GM10847 (cell line): ENCODE data around the gene ARID5B.

Experiments
- POLR2A ChIP-seq: IDR thresholded peaks from 2 replicates; pipeline ENCODE4 v1.6.1; 2011; ENCODE audit not compliant: insufficient read length; ENCODE audit errors: extremely low read depth

ARID5B gene

GRCh38 chr10:62121187-62121530 lies 219.7 kb downstream of the ARID5B start:
- no peak for TF ChIP-seq POLR2A

GRCh38 chr10:62127975-62128374 lies 226.5 kb downstream of the ARID5B start:
- TF ChIP-seq POLR2A: no peak

GRCh38 chr10:62130948-62131347 lies 229.4 kb downstream of the ARID5B start:
- no peak for TF ChIP-seq POLR2A

GRCh38 chr10:62131724-62132123 lies 230.2 kb downstream of the ARID5B start:
- no peak for TF ChIP-seq POLR2A

DNA sequence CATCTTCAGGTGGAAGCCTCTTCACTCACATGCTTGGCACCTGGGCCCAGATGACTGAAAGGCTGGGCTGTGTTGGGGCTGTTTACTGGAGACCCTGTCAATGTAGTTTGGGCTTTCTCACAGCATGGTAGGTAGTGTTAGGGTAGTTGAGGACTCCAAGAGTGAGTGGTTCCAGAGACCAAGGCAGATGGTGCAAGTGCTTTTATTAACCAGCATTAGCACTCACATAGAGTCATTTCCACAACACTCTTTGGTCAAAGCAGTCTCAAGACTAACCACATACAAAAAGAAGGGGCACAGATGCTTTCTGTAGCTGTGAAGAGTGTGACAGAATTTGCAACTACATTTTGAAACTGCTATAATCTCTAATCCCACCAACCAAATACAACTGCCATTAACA lies 232.1 kb downstream of the ARID5B start:
- TF ChIP-seq POLR2A: no peak

DNA sequence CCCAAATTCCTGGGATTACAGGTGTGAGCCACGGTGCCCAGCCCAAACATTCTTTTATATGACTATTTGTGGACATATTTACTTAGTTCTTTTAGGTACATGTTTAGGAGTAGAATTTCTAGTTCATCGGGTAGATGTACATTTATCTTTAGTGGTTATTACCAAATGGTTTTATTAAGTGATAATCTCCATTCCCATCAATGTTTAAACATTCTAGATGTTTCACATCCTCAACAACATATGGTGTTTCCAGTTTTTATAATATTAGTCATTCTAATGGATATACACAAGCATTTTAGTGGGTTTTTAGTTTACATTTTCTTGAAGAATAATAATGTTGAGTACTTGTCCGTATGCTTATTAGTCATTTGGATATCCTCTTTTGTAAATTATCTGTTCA lies 235.4 kb downstream of the ARID5B start:
- TF ChIP-seq POLR2A: no peak
